Measurements from ENCODE around the gene FOSL1. TPM values are rescaled to one million over a fixed set of nuclear protein-coding genes. Genes with fewer than 3 reads are reported as not detected.

FOSL1 gene
- total RNA-seq, 1 experiment from 2014 or later: 33.7 TPM

- peaks cover 3% of the 10 kb centered on the region for H3K79me1 ChIP-seq (ENCODE audit: insufficient read depth, low read depth, low read length, poor library complexity, severe bottlenecking)
- no peak for TF ChIP-seq CTCF (conservative IDR thresholded peaks at IDR 0.05)
- H3K36me3 Mint-ChIP-seq (ENCODE audit: insufficient read depth in 1 of 3, low read depth in 3 of 3): peaks cover 47 to 58% (median 50%) of the 10 kb centered on the region in 3 experiments
- H3K27me3 Mint-ChIP-seq (ENCODE audit: low read depth): peaks cover 8% of the 10 kb centered on the region
- no peaks in the 10 kb centered on the region for H3K27me3 ChIP-seq (ENCODE audit: insufficient read depth, low read length)
- H3K23ac ChIP-seq (ENCODE audit: insufficient read length, low read depth, low read length): no peak overlapping the region
- no CpG with 5 or more reads among the region's 4 CpGs for WGBS (ENCODE audit: extremely low coverage, insufficient read length, low lambda C conversion rate)
- H3K14ac ChIP-seq (ENCODE audit: insufficient read depth, low read length): no peak overlapping the region
- H2AFZ ChIP-seq (ENCODE audit: low read length): no peak overlapping the region
- H3K4me3 Mint-ChIP-seq: peak overlapping the region; percentile 36 to 67; a peak in 3 of 5 replicates
- H3K79me2 ChIP-seq (ENCODE audit: insufficient read depth, low read length): peaks cover 14% of the 10 kb centered on the region; the same call in 1 of the 2 replicates
- peaks cover 3 to 7% of the 10 kb centered on the region in 2 experiments; a peak in 2 of 5 replicates for H3K9me3 Mint-ChIP-seq
- no peak overlapping the region for H4K5ac ChIP-seq (ENCODE audit: insufficient read length, low read depth, low read length)
- H3K4ac ChIP-seq (ENCODE audit: low read depth, low read length): no peak overlapping the region
- no peak overlapping the region for H3T11ph ChIP-seq (ENCODE audit: low read length)
- H2BK20ac ChIP-seq (ENCODE audit: low read depth, low read length, poor library complexity, severe bottlenecking): no peak overlapping the region
- no peak overlapping the region for H3K4me2 ChIP-seq (ENCODE audit: insufficient read depth, insufficient read length, low read length)
- no peak overlapping the region for H2BK120ac ChIP-seq (ENCODE audit: low read depth, low read length, poor library complexity, severe bottlenecking)
- no peaks in the 10 kb centered on the region for H4K20me1 ChIP-seq (ENCODE audit: control insufficient read depth, insufficient read depth, insufficient read length)
- H2BK15ac ChIP-seq (ENCODE audit: low read depth, low read length): no peak overlapping the region
- peaks cover 14% of the 10 kb centered on the region for H3K23me2 ChIP-seq (ENCODE audit: insufficient read length, low read depth, low read length, poor library complexity, severe bottlenecking)
- no peak overlapping the region for H3K18ac ChIP-seq (ENCODE audit: insufficient read length, low read depth, low read length)
- peaks cover 22 to 28% of the 10 kb centered on the region in 2 experiments for H3K4me1 Mint-ChIP-seq
- no peaks in the 10 kb centered on the region for H3K9me3 ChIP-seq (ENCODE audit: control insufficient read depth, low read depth, low read length)
- no peak overlapping the region for H3K9ac ChIP-seq (ENCODE audit: extremely low read depth, insufficient read length, low read length)
- H2BK12ac ChIP-seq (ENCODE audit: insufficient read length, low read depth, low read length): no peak overlapping the region
- DNase-seq: peak; percentile 19
- H2AK5ac ChIP-seq (ENCODE audit: insufficient read length, low read length): no peak overlapping the region
- H2BK5ac ChIP-seq (ENCODE audit: insufficient read length, low read length): no peak overlapping the region
- H3K27ac ChIP-seq (ENCODE audit: insufficient read length, low read depth, low read length): no peak overlapping the region
- no peak overlapping the region for H4K91ac ChIP-seq (ENCODE audit: insufficient read length, low read depth, low read length)
- H4K8ac ChIP-seq (replicated peaks; ENCODE audit: insufficient read length, low read depth, low read length): no peak overlapping the region
- peak overlapping the region in 2 of 3 experiments; percentile 27 to 28; a peak in 2 of 7 replicates for H3K27ac Mint-ChIP-seq
- H3K4me1 ChIP-seq (ENCODE audit: insufficient read depth, low read length): no peaks in the 10 kb centered on the region
- no peak overlapping the region for H3K56ac ChIP-seq (ENCODE audit: insufficient read length, low read depth, low read length)
Observed at GRCh38 chr11:65854161-65854592, 46.0 kb downstream of the FOSL1 start.

All from H9 (cell line).